ENCODE data around the gene SPATA7. TPM values are rescaled to one million over a fixed set of nuclear protein-coding genes. Genes with fewer than 3 reads are reported as not detected.

The SPATA7 gene
- total and polyA plus RNA-seq, 2 of the 4 experiments (the other 2 are of a cell fraction): 6.6 to 10.0 TPM

GRCh38 chr14:88385212-88386101 lies at the start of gene SPATA7 (continued):
- TF ChIP-seq CHD1 (IDR thresholded peaks at IDR 0.05; ENCODE audit: low read depth, low read length) (no peak), USF2 (IDR thresholded peaks at IDR 0.05; ENCODE audit: low read depth, low read length) (no peak), FOS (IDR thresholded peaks at IDR 0.05; ENCODE audit: low read depth, low read length) (no peak), MAZ (IDR thresholded peaks at IDR 0.05; ENCODE audit: borderline replicate concordance, low read depth, low read length) (peak; percentile 75; the same call in 1 of the 2 replicates), POLR2A (IDR thresholded peaks at IDR 0.05; ENCODE audit: low read depth, low read length) (peak; percentile 51), RAD21 (IDR thresholded peaks at IDR 0.05; ENCODE audit: low read length) (no peak), MXI1 (IDR thresholded peaks at IDR 0.05; ENCODE audit: borderline replicate concordance, low read depth, low read length) (peak; percentile 72; the same call in 1 of the 2 replicates)
